BE2C (cell line): ENCODE measurements around the gene RNASE4.
"Not testable (repeated sequence)": the region's sequence is repeated elsewhere in the genome, so short reads cannot be mapped to it uniquely, and the experiment has no call there.

ENCODE experiments used
- DNase-seq: peaks from one replicate; pipeline ENCODE4 v3.0.0-alpha.2; 2020
- H3K27me3 ChIP-seq: fragments of 250-450 bp; sonication (Bioruptor Pico); 2 replicates; pipeline ENCODE4 v1.5.1; 2020; ENCODE audit warnings: mild to moderate bottlenecking
- H3K36me3 ChIP-seq: fragments of 250-450 bp; sonication (Bioruptor Pico); 2 replicates; pipeline ENCODE4 v1.5.1; 2020; ENCODE audit warnings: mild to moderate bottlenecking
- H3K4me1 ChIP-seq: fragments of 250-450 bp; sonication (Bioruptor Pico); 2 replicates; pipeline ENCODE4 v1.5.1; 2020
- H3K4me3 ChIP-seq: 2 replicates; pipeline ENCODE4 v1.5.1; 2011; ENCODE audit warnings: low read depth, low read length
- H3K9me3 ChIP-seq: fragments of 250-450 bp; sonication (Bioruptor Pico); 2 replicates; pipeline ENCODE4 v1.5.1; 2020
- TF ChIP-seq, protein P1 (sequence below): IDR thresholded peaks from 2 replicates; pipeline ENCODE4 v1.5.1; 2012; ENCODE audit warnings: mild to moderate bottlenecking, low read depth, low read length

RNASE4 gene

DNA sequence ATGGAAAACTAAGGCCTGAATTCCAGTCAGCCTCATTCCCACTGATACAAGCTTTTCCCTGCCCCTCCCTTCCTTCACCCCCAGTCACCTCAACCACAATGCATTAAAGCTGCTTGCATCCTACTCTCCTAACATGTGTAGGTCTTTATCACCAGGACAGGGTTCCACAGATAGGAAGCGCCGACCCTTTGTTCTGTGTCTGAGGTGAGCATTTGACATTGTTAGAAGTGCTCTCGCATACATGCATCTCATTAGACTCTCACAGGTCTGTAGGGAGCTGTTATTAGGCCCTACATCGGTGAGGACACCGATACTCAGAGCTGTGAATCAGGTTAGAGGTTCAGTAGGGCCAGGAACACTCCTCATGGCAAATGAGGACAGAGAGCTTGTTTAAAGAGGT is 48.1 kb downstream of the RNASE4 start:
- DNase-seq: no peak
- H3K9me3 ChIP-seq: no peaks in the 10 kb centered on the region

DNA sequence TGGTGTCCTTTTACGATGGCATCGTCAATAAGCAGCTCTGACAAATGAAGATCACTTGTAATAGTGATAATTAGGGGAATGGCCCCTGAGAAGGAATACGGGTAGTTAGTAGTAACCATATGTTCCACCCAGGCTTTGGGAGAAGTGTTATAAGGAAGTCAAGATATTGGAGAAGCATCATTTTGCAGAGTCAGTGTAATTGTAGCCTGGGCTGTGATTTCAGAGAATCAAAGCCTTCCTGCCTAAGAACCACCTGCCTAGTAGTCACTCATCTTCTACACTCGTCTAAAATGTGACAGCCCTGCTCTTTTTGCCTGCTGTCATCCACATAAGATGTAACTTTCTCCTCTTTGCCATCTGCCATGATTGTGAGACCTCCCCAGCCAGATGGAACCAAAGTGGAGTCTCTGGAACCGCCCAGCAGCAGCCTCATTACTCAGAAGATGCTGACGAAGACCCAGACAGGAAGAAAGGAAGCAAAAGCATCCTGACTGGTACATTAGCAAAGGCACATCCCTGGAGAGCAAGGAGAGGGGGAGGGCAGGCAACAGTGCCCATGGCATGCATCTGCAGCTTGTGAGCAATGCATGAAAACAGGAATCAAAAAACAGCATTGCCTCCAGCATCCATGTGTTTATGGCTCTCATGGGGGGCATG is 48.7 kb downstream of the RNASE4 start:
- no peaks in the 10 kb centered on the region; the same call in 1 of the 2 replicates for H3K9me3 ChIP-seq
- TF ChIP-seq, protein P1, sequence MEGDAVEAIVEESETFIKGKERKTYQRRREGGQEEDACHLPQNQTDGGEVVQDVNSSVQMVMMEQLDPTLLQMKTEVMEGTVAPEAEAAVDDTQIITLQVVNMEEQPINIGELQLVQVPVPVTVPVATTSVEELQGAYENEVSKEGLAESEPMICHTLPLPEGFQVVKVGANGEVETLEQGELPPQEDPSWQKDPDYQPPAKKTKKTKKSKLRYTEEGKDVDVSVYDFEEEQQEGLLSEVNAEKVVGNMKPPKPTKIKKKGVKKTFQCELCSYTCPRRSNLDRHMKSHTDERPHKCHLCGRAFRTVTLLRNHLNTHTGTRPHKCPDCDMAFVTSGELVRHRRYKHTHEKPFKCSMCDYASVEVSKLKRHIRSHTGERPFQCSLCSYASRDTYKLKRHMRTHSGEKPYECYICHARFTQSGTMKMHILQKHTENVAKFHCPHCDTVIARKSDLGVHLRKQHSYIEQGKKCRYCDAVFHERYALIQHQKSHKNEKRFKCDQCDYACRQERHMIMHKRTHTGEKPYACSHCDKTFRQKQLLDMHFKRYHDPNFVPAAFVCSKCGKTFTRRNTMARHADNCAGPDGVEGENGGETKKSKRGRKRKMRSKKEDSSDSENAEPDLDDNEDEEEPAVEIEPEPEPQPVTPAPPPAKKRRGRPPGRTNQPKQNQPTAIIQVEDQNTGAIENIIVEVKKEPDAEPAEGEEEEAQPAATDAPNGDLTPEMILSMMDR: no peak
- no peak for DNase-seq
- no peaks in the 10 kb centered on the region for H3K36me3 ChIP-seq
- no peaks in the 10 kb centered on the region for H3K4me1 ChIP-seq
- H3K27me3 ChIP-seq: peaks cover 20% of the 10 kb centered on the region
- H3K4me3 ChIP-seq: no peak overlapping the region

More for the DNA sequence above, 48.1 kb downstream of the RNASE4 start:
- Histone ChIP-seq H3K4me3 (no peak overlapping the region), H3K4me1 (no peaks in the 10 kb centered on the region), H3K27me3 (peaks cover 19% of the 10 kb centered on the region), H3K36me3 (no peaks in the 10 kb centered on the region)
- TF ChIP-seq, protein P1: no peak

DNA sequence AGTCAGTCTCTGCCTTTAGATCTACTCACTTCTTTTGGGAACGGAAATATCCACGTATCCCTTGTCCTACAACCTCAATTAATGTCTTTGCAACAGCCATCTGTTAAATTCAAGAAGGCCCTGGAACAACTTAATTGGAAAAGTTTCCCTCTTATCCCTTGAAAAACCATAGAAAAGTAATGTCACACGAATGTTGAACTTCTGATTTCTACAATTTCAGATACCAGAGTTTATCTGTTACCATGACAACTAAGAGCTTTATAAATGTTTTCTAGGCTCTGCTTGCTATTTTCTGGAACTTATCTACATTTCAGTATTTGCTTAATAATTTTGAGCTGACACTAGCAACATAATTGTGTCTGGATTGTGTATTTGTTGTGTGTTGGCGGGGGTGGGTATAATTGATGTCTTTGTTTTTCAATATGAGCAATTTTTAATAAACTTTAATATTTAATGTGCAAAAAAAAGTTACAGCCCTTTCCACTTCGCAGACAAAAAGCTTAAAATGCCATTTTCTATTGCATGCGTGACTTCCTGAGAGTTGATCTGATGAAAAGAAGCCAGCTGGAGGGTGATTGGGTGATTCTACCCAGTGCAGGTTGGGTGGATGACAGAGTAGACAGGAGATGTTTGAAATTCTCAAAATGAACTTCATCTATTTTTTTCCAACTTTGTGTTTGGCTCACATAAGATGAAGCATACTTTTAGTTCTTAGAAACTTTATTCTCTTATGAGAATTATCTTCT is 49.5 kb downstream of the RNASE4 start:
- no peaks in the 10 kb centered on the region for H3K36me3 ChIP-seq
- no peaks in the 10 kb centered on the region; the same call in 1 of the 2 replicates for H3K9me3 ChIP-seq
- H3K4me3 ChIP-seq: no peak overlapping the region
- no peak for DNase-seq
- peaks cover 13% of the 10 kb centered on the region for H3K27me3 ChIP-seq
- no peaks in the 10 kb centered on the region for H3K4me1 ChIP-seq
- TF ChIP-seq, protein P1: no peak

DNA sequence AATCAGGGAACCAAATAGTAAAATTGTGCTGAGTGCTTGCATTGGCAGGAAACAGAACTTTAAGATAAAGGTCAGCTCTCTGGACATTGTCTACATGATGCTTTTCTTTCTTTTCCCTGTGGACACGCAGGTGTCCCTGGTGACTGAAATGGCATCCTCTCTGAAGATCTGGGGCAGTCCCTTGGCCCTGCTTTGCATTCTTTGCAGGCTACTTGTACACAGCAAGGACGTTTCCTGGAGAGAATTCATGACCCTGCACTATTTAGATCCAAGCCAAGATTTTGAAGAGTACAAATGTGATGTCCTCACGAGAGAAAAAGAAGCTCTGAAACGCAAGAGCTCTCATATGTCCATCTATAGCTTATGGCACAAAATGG is 50.1 kb downstream of the RNASE4 start:
- no peak overlapping the region for H3K4me3 ChIP-seq
- H3K9me3 ChIP-seq: no peaks in the 10 kb centered on the region; the same call in 1 of the 2 replicates
- TF ChIP-seq, protein P1: no peak
- peaks cover 12% of the 10 kb centered on the region for H3K27me3 ChIP-seq
- no peaks in the 10 kb centered on the region for H3K4me1 ChIP-seq
- DNase-seq: no peak
- H3K36me3 ChIP-seq: no peaks in the 10 kb centered on the region

DNA sequence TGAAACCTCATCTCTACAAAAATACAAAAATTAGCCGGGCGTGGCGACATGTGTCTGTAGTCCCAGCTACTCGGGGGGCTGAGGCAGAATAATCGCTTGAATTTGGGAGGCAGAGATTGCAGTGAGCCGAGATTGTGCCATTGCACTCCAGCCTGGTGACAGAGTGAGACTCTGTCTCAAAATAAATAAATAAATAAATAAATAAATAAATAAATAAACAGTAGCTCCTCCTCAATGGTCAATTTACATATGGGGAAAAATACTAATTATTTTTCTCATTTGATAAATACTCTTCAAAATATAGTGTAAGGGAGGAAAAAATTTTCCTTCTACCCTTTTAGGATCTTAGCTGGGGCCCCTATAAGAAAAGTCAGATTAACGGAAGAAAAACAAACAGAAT is 53.9 kb downstream of the RNASE4 start:
- not testable (repeated sequence) for H3K9me3 ChIP-seq, H3K36me3 ChIP-seq, H3K4me3 ChIP-seq, DNase-seq, H3K4me1 ChIP-seq
- H3K27me3 ChIP-seq: peaks cover 13% of the 10 kb centered on the region

DNA sequence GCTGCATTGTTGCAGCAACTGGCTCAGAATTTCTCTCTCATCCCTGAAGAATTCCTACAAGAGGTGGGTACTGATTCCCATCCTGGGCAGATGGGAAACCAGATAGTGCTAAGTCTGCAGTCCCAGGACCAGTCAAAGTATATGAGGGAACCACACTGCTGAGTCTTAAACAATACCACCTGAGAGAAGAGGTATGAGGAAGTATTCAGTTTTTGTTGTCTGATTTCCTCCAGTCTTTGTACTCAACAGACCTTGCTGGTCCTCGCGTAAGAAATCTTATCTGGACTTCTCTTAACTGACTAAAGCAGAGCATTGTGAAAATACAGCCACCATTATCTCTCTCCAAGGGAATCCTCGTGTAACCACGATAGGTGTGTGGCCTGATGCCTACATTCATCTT is 57.8 kb downstream of the RNASE4 start:
- Histone ChIP-seq H3K9me3 (no peaks in the 10 kb centered on the region; the same call in 1 of the 2 replicates), H3K4me3 (no peak overlapping the region), H3K4me1 (no peaks in the 10 kb centered on the region), H3K36me3 (no peaks in the 10 kb centered on the region), H3K27me3 (peaks cover 7% of the 10 kb centered on the region)
- DNase-seq: no peak
- TF ChIP-seq, protein P1: no peak
